ENCODE measurements around the gene PPP1R27.
"Not testable (repeated sequence)": the region's sequence is repeated elsewhere in the genome, so short reads cannot be mapped to it uniquely, and the experiment has no call there.

PPP1R27 gene

GRCh38 chr17:81840826-81841778, 6.3 kb upstream of the PPP1R27 start:
- DNase-seq = peak; percentile 46

- not testable (repeated sequence) for DNase-seq
Measured at GRCh38 chr17:81840059-81840458, 5.2 kb upstream of the PPP1R27 start.

- no peak for DNase-seq
Measured at GRCh38 chr17:81839301-81839700, 4.5 kb upstream of the PPP1R27 start.

GRCh38 chr17:81838753-81839255, 4.0 kb upstream of the PPP1R27 start:
- DNase-seq = no peak

GRCh38 chr17:81837641-81838040, 2.8 kb upstream of the PPP1R27 start:
- peak; percentile 90 for DNase-seq

- no peak for DNase-seq
Measured at GRCh38 chr17:81833921-81834830, 674 bp downstream of the PPP1R27 start.

GRCh38 chr17:81833160-81833920, 1.5 kb downstream of the PPP1R27 start, which contains the start of gene MCRIP1:
MCRIP1 (minus strand) TSS chr17:81833291; CDS start chr17:81824506, 8,785 bp downstream.
- peak; percentile 98 for DNase-seq

- DNase-seq = peak; percentile 64
Measured at GRCh38 chr17:81832608-81833159, 2.2 kb downstream of the PPP1R27 start.

GRCh38 chr17:81831957-81832607, 2.8 kb downstream of the PPP1R27 start:
- DNase-seq = peak; percentile 84

GRCh38 chr17:81831563-81831956, 3.3 kb downstream of the PPP1R27 start:
- DNase-seq = peak; percentile 85

- DNase-seq = no peak
Measured at GRCh38 chr17:81829858-81830257, 5.0 kb downstream of the PPP1R27 start.

GRCh38 chr17:81828656-81829055, 6.2 kb downstream of the PPP1R27 start:
- DNase-seq = no peak

GRCh38 chr17:81825841-81826466, 8.9 kb downstream of the PPP1R27 start:
- DNase-seq = no peak

- no peak for DNase-seq
Measured at GRCh38 chr17:81824595-81824994, 10.3 kb downstream of the PPP1R27 start.

GRCh38 chr17:81823820-81824550, 10.9 kb downstream of the PPP1R27 start:
- DNase-seq = no peak

GRCh38 chr17:81822996-81823819, 11.6 kb downstream of the PPP1R27 start:
- no peak for DNase-seq

- DNase-seq = no peak
Measured at GRCh38 chr17:81822312-81822637, 12.6 kb downstream of the PPP1R27 start.

GRCh38 chr17:81821603-81822311, 13.1 kb downstream of the PPP1R27 start:
- DNase-seq = peak; percentile 86

GRCh38 chr17:81821147-81821546, 13.7 kb downstream of the PPP1R27 start:
- no peak for DNase-seq
